Measurements from ENCODE around the gene ERGIC1.

- TF ChIP-seq REST (IDR thresholded peaks at IDR 0.05; ENCODE audit: unreplicated experiment) (no peak), CTCF (conservative IDR thresholded peaks at IDR 0.05; ENCODE audit: low read depth in 2 of 2) (no peak), EZH2 (IDR thresholded peaks at IDR 0.05; ENCODE audit: low read depth, unreplicated experiment) (no peak), POLR2AphosphoS5 (IDR thresholded peaks at IDR 0.05; ENCODE audit: low read depth) (no peak), JUNB (IDR thresholded peaks at IDR 0.05; ENCODE audit: unreplicated experiment) (no peak), EZH2phosphoT487 (IDR thresholded peaks at IDR 0.05; ENCODE audit: unreplicated experiment) (no peak), CREB1 (CRISPR knock-in tag; IDR thresholded peaks at IDR 0.05; ENCODE audit: low read depth) (no peak), ZNF114 (CRISPR knock-in tag; IDR thresholded peaks at IDR 0.05) (no peak), ZNF331 (CRISPR knock-in tag; IDR thresholded peaks at IDR 0.05; ENCODE audit: low read depth) (no peak), STAT1 (IDR thresholded peaks at IDR 0.05; ENCODE audit: unreplicated experiment) (no peak), ZNF462 (CRISPR knock-in tag; IDR thresholded peaks at IDR 0.05) (no peak)
Observed at GRCh38 chr5:172786736-172787462, 47.2 kb upstream of the ERGIC1 start.
